Neural cell (in vitro differentiated cells): ENCODE data around the gene CXCR3. TPM values are rescaled to one million over a fixed set of nuclear protein-coding genes. Genes with fewer than 3 reads are reported as not detected.

Source experiments
- H2AFZ ChIP-seq: fragments of 200-600, 300-800 bp; sonication (generic), shearing (Covaris generic); 2 replicates; pipeline ENCODE4 v1.6.0; 2014; ENCODE audit warnings: low read depth, mild to moderate bottlenecking, antibody characterized with exemption, low read length, moderate library complexity
- H3F3A ChIP-seq: fragments of 200-600 bp; shearing (Covaris generic); 2 replicates; pipeline ENCODE4 v1.6.1; 2016; ENCODE audit warnings: mild to moderate bottlenecking, moderate library complexity, mixed read lengths, antibody characterized with exemption, low read length; ENCODE audit not compliant: insufficient read depth, poor library complexity, severe bottlenecking
- H3K27ac ChIP-seq: fragments of 200-600, 300-800 bp; sonication (generic), shearing (Covaris generic); 2 replicates; pipeline ENCODE4 v1.5.1; 2014; ENCODE audit warnings: mild to moderate bottlenecking, low read length, moderate library complexity
- H3K27me3 ChIP-seq: fragments of 300-800, 200-600 bp; sonication (generic), shearing (Covaris generic); 2 replicates; pipeline ENCODE4 v1.6.0; 2014; ENCODE audit warnings: mild to moderate bottlenecking, low read depth, low read length, moderate library complexity; ENCODE audit not compliant: insufficient read depth
- H3K36me3 ChIP-seq: fragments of 300-800, 200-600 bp; sonication (generic), shearing (Covaris generic); 2 replicates; pipeline ENCODE4 v1.5.1; 2014; ENCODE audit warnings: mild to moderate bottlenecking, antibody characterized with exemption, low read length, moderate library complexity; ENCODE audit not compliant: insufficient read depth
- H3K4me2 ChIP-seq: fragments of 300-800, 200-600 bp; sonication (generic), shearing (Covaris generic); 2 replicates; pipeline ENCODE4 v1.6.0; 2014; ENCODE audit warnings: mild to moderate bottlenecking, low read length
- H3K4me3 ChIP-seq: fragments of 300-800, 200-600 bp; sonication (generic), shearing (Covaris generic); 2 replicates; pipeline ENCODE4 v1.5.1; 2014; ENCODE audit warnings: mild to moderate bottlenecking, low read length, moderate library complexity
- H3K79me2 ChIP-seq: fragments of 200-600 bp; shearing (Covaris generic); replicated peaks from 2 replicates; pipeline ENCODE4 v1.6.0; 2014; ENCODE audit warnings: mild to moderate bottlenecking, low read length, moderate library complexity; ENCODE audit not compliant: insufficient read depth
- H3K9ac ChIP-seq: fragments of 300-800, 200-600 bp; sonication (generic), shearing (Covaris generic); 2 replicates; pipeline ENCODE4 v1.6.1; 2016; ENCODE audit warnings: mild to moderate bottlenecking, low read length, mixed read lengths
- H3K9me2 ChIP-seq: fragments of 200-600 bp; shearing (Covaris generic); 2 replicates; pipeline ENCODE4 v1.6.1; 2016; ENCODE audit warnings: mild to moderate bottlenecking, low read length, mixed read lengths; ENCODE audit not compliant: insufficient read depth
- H3K9me3 ChIP-seq: fragments of 200-600, 300-800 bp; sonication (generic), shearing (Covaris generic); 2 replicates; pipeline ENCODE4 v1.6.1; 2016; ENCODE audit warnings: mild to moderate bottlenecking, mixed run types, low read length, moderate library complexity, mixed read lengths
- H4K20me1 ChIP-seq: fragments of 200-600 bp; shearing (Covaris generic); 2 replicates; pipeline ENCODE4 v1.6.1; 2016; ENCODE audit warnings: mild to moderate bottlenecking, mixed run types; ENCODE audit not compliant: insufficient read depth
- CTCF ChIP-seq: fragments of 450-650 bp; IDR thresholded peaks from 2 replicates; pipeline ENCODE4 v1.5.1; 2014; ENCODE audit warnings: antibody characterized with exemption, mild to moderate bottlenecking, moderate library complexity; ENCODE audit not compliant: poor library complexity, severe bottlenecking
- EP300 ChIP-seq: fragments of 450-650 bp; conservative IDR thresholded peaks from 2 replicates; pipeline ENCODE4 v1.6.1; 2014; ENCODE audit warnings: antibody characterized with exemption, mild to moderate bottlenecking, moderate library complexity; ENCODE audit not compliant: poor library complexity, severe bottlenecking
- EZH2 ChIP-seq: fragments of 200-600, 300-800 bp; shearing (Covaris generic), sonication (generic); IDR thresholded peaks from 2 replicates; pipeline ENCODE4 v1.6.1; 2014; ENCODE audit warnings: antibody characterized with exemption, low read length, borderline replicate concordance, mild to moderate bottlenecking; ENCODE audit not compliant: insufficient read depth, poor library complexity, severe bottlenecking
- MXI1 ChIP-seq: fragments of 450-650 bp; conservative IDR thresholded peaks from 2 replicates; pipeline ENCODE4 v1.6.1; 2014; ENCODE audit warnings: antibody characterized with exemption, mild to moderate bottlenecking; ENCODE audit not compliant: poor library complexity, severe bottlenecking
- POLR2AphosphoS5 ChIP-seq: IDR thresholded peaks from 2 replicates; pipeline ENCODE4 v1.6.1; 2012
- RAD21 ChIP-seq: fragments of 450-650 bp; conservative IDR thresholded peaks from 2 replicates; pipeline ENCODE4 v1.6.1; 2014; ENCODE audit warnings: antibody characterized with exemption, mild to moderate bottlenecking, moderate library complexity
- REST ChIP-seq: IDR thresholded peaks from 2 replicates; pipeline ENCODE4 v1.6.1; 2012; ENCODE audit warnings: borderline replicate concordance
- SMC3 ChIP-seq: fragments of 450-650 bp; conservative IDR thresholded peaks from 2 replicates; pipeline ENCODE4 v1.6.1; 2014; ENCODE audit warnings: antibody characterized with exemption, mild to moderate bottlenecking, moderate library complexity; ENCODE audit not compliant: poor library complexity
- TAF1 ChIP-seq: IDR thresholded peaks from 2 replicates; pipeline ENCODE4 v1.6.1; 2012; ENCODE audit warnings: low read depth
- polyA plus RNA-seq: library from polyadenylated mRNA; depleted of rRNA; stranded (reverse); fragments of >200 nt; gene quantifications from 2 replicates; pipeline ENCODE4 v1.2.3, GENCODE V29; 2014

CXCR3 gene
- polyA plus RNA-seq, 1 donor from 2014 or later = not detected

GRCh38 chrX:71581210-71581609 lies 37.1 kb downstream of the CXCR3 start:
- Histone ChIP-seq H3K36me3 (no peaks in the 10 kb centered on the region), H3K9me3 (no peaks in the 10 kb centered on the region), H3K9ac (no peak overlapping the region), H3K27ac (no peak overlapping the region), H3K4me2 (no peak overlapping the region), H3K79me2 (no peaks in the 10 kb centered on the region), H3K9me2 (no peaks in the 10 kb centered on the region), H4K20me1 (no peaks in the 10 kb centered on the region), H3K4me3 (no peak overlapping the region), H3F3A (no peaks in the 10 kb centered on the region), H3K27me3 (no peaks in the 10 kb centered on the region), H2AFZ (no peak overlapping the region)
- no peak for TF ChIP-seq SMC3
- TF ChIP-seq POLR2AphosphoS5 = no peak
- no peak for TF ChIP-seq MXI1
- no peak for TF ChIP-seq CTCF
- no peak for TF ChIP-seq RAD21
- TF ChIP-seq EP300 = no peak
- no peak for TF ChIP-seq EZH2
- TF ChIP-seq TAF1 = no peak
- TF ChIP-seq REST = no peak

- Histone ChIP-seq H2AFZ (no peak overlapping the region), H3K79me2 (no peaks in the 10 kb centered on the region), H3K9ac (no peak overlapping the region), H3K4me2 (no peak overlapping the region), H3K9me3 (no peaks in the 10 kb centered on the region), H3F3A (no peaks in the 10 kb centered on the region), H3K27ac (no peak overlapping the region), H3K4me3 (no peak overlapping the region), H3K36me3 (no peaks in the 10 kb centered on the region), H3K27me3 (no peaks in the 10 kb centered on the region), H3K9me2 (no peaks in the 10 kb centered on the region), H4K20me1 (no peaks in the 10 kb centered on the region)
- TF ChIP-seq REST (no peak), RAD21 (no peak), MXI1 (no peak), POLR2AphosphoS5 (no peak), SMC3 (no peak), EP300 (no peak), EZH2 (no peak), CTCF (no peak), TAF1 (no peak)
Measured at GRCh38 chrX:71579990-71580380, 38.3 kb downstream of the CXCR3 start.
